ENCODE measurements around the gene FRAT2. TPM values are rescaled to one million over a fixed set of nuclear protein-coding genes. Genes with fewer than 3 reads are reported as not detected.

The FRAT2 gene
- total RNA-seq, 1 donor from 2014 or later, result 27.5 TPM

DNA sequence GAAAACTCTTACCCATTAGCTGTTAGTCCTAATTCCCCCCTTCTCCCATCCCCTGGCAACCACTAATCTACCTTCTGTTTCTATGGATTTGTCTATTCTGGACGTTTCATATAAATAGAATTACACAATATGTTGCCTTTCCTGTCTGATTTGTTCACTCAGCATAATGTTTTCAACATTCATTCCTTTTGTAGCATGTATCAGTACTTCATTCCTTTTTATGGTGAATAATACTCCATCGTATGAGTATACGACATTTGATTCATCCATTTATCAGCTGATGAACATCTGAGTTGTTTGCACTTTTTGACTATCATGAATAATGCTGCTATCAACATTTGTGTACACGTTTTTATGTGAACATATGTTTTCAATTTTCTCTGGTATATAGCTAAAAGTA is 19.9 kb downstream of the FRAT2 start:
- no peaks in the 10 kb centered on the region for H3K27me3 ChIP-seq (ENCODE audit: low read depth)
- H3K4me3 ChIP-seq, result no peak overlapping the region
- H3K27ac ChIP-seq, result no peak overlapping the region
- intact Hi-C loops (cut with DNase I), result no loop called here
- H3K36me3 ChIP-seq, result no peaks in the 10 kb centered on the region
- H3K4me1 ChIP-seq, result peaks cover 5% of the 10 kb centered on the region
- DNase-seq (no peak), ATAC-seq (no peak)
- TF ChIP-seq, protein P1, sequence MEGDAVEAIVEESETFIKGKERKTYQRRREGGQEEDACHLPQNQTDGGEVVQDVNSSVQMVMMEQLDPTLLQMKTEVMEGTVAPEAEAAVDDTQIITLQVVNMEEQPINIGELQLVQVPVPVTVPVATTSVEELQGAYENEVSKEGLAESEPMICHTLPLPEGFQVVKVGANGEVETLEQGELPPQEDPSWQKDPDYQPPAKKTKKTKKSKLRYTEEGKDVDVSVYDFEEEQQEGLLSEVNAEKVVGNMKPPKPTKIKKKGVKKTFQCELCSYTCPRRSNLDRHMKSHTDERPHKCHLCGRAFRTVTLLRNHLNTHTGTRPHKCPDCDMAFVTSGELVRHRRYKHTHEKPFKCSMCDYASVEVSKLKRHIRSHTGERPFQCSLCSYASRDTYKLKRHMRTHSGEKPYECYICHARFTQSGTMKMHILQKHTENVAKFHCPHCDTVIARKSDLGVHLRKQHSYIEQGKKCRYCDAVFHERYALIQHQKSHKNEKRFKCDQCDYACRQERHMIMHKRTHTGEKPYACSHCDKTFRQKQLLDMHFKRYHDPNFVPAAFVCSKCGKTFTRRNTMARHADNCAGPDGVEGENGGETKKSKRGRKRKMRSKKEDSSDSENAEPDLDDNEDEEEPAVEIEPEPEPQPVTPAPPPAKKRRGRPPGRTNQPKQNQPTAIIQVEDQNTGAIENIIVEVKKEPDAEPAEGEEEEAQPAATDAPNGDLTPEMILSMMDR (IDR thresholded peaks at IDR 0.05), result no peak
- no peaks in the 10 kb centered on the region for H3K9me3 ChIP-seq

DNA sequence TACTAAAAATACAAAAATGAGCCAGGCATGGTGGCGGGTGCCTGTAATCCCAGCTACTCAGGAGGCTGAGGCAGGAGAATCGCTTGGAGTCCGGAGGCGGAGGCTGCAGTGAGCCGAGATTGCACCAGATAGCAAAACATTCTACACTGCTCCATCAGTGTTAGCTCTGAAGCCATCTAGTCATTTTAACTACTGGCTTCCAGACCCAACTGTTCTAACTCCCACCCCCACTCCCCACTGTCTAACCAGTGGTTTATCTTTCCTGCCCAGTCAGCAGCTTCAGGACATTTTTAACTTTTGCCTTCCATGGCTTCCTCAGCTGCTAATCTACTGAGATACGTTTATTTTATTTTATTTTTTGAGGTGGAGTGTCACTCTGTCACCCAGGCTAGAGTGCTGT is 21.6 kb downstream of the FRAT2 start:
- Histone ChIP-seq H3K4me1 (peaks cover 2% of the 10 kb centered on the region), H3K4me3 (no peak overlapping the region), H3K9me3 (no peaks in the 10 kb centered on the region), H3K27ac (no peak overlapping the region), H3K27me3 (ENCODE audit: low read depth) (no peaks in the 10 kb centered on the region), H3K36me3 (no peaks in the 10 kb centered on the region)
- no peak for DNase-seq
- intact Hi-C loops (cut with DNase I), result no loop called here
- TF ChIP-seq, protein P1 (IDR thresholded peaks at IDR 0.05), result no peak
- ATAC-seq, result no peak

DNA sequence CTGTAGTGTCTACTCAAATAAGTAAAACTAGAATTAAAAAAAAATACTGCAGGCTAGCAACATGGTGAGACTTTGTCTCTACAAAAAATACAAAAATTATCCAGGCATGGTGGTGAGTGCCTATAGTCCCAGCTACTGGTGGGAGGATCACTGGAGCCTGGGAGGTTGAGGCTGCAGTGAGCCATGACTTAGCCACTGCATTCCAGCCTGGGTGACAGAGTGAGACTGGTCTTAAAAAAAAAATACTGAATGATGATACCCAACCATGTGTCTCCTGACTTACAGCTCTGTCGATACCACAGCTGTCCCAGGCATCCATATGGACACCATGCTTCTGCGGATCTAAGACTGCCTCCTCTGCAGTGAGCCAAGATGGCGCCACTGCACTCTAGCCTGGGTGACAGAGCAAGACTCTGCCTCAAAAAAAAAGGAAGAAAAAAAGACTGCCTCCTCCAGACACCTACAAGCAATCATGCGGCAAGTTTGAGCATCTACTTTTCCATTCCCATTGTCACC is 23.4 kb downstream of the FRAT2 start:
- intact Hi-C loops (cut with DNase I), result no loop called here
- H3K36me3 ChIP-seq, result no peaks in the 10 kb centered on the region
- H3K4me3 ChIP-seq, result no peak overlapping the region
- no peaks in the 10 kb centered on the region for H3K4me1 ChIP-seq
- ATAC-seq, result no peak
- no peaks in the 10 kb centered on the region for H3K9me3 ChIP-seq
- no peaks in the 10 kb centered on the region for H3K27me3 ChIP-seq (ENCODE audit: low read depth)
- DNase-seq, result no peak
- TF ChIP-seq, protein P1 (IDR thresholded peaks at IDR 0.05), result no peak
- no peak overlapping the region for H3K27ac ChIP-seq

DNA sequence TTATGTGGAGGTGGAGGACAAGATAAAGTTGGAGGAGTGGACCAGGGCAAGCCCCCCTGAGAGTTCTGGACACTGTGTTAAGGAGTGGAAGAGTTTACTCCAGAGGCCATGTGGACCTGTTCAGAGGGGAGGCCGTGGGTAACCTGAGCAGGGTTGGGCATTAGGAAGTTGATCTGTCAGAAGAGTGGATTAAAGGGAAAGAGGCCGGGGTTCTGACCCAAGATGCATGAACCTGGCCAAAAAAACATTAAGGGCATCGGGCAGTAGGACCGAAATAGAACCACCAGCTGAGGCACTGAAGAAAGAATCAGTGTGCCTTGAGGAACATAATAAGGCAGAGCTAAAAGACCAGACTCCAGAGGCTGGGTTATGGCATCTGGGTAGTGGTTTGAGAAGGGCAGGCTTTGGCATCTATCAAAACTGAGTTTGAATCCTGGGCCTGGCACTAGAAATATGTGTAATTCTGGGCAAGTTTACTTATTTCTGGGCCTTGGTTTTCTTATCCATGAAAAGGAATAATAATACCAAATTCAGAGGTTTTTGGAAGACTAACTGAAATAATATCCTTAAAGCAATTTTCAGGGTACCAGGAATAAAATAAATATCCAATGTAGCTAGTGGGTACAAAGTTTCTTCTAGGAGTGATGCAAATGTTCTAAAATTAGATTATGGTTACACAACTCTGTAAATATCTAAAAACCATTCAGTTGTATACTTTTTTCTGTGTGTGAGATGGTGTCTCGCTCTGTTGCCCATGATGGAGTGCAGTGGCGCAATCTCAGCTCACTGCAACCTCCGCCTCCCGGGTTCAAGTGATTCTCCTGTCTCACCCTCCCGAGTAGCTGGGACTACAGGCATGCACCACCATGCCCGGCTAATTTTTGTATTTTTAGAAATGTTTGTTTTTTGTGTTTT is 26.4 kb downstream of the FRAT2 start:
- Histone ChIP-seq H3K9me3 (no peaks in the 10 kb centered on the region), H3K36me3 (no peaks in the 10 kb centered on the region), H3K27me3 (ENCODE audit: low read depth) (no peaks in the 10 kb centered on the region), H3K27ac (no peak overlapping the region), H3K4me1 (no peaks in the 10 kb centered on the region), H3K4me3 (no peak overlapping the region)
- TF ChIP-seq, protein P1 (IDR thresholded peaks at IDR 0.05), result no peak
- intact Hi-C loops (cut with DNase I), result no loop called here
- no peak for ATAC-seq
- DNase-seq, result no peak

DNA sequence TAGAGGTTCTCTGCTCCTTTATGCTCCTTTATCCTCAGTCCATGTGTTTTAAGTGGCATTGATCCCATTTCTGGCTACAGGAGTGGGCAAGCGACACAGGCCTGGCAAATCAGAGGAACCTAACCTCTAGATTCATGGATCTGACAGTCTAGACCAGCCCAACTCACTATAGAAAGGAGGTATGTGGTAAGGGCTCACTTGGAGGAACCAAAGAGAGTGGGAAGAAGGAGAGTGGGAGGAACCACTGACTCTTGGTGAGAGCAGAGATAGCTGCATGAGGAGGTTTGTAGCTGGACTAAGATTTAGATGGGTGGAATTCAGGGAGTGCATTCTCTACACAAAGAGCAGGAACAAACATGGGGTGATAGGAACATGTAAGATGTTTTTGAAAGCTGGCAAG is 27.1 kb downstream of the FRAT2 start:
- TF ChIP-seq, protein P1 (IDR thresholded peaks at IDR 0.05), result no peak
- ATAC-seq (peak; percentile 42 to 48), DNase-seq (no peak)
- Histone ChIP-seq H3K4me3 (no peak overlapping the region), H3K36me3 (no peaks in the 10 kb centered on the region), H3K9me3 (no peaks in the 10 kb centered on the region), H3K4me1 (no peaks in the 10 kb centered on the region), H3K27me3 (ENCODE audit: low read depth) (no peaks in the 10 kb centered on the region), H3K27ac (no peak overlapping the region)
- intact Hi-C loops (cut with DNase I), result no loop called here
